ENCODE measurements around the gene LMNB1. TPM values are rescaled to one million over a fixed set of nuclear protein-coding genes. Genes with fewer than 3 reads are reported as not detected.
A peak's percentile ranks its signal among the peaks of the same experiment; 100 is the strongest.
"Not testable (repeated sequence)": the region's sequence is repeated elsewhere in the genome, so short reads cannot be mapped to it uniquely, and the experiment has no call there.

LMNB1 gene
- total RNA-seq, 2 experiments from 2014 or later: 384 to 396 TPM

DNA sequence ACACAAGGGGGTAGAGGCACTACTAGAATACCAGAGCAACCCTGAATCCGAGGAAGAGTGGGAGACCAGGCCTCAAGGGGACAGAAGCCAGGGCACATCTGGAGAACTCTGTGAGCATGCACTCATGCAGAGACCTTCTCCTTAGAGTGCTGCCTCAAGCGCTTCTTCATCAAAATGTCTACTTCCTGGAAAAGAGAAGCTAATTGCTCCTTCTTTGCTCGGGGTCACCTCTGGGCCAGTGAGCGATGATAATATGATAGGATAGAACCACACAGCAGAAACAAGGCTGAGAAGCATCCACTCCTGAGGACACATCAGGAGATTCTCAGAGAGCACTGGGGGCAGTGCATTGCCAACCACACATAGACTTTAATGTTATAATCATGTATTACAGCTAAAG lies 23.7 kb upstream of the LMNB1 start:
- peaks cover 46% of the 10 kb centered on the region for H3K4me1 Mint-ChIP-seq (ENCODE audit: low read depth)
- no peak for ATAC-seq
- CTCF ChIA-PET: interaction anchor here (1.7 to 1.9 kb wide), 2 partner anchors 24 to 76 kb away, joined by 3 to 6 read pairs; no protein-coding TSS in a partner anchor
- H3K36me3 Mint-ChIP-seq (ENCODE audit: low read depth): no peaks in the 10 kb centered on the region
- no peak for DNase-seq
- no peaks in the 10 kb centered on the region for H3K9me3 Mint-ChIP-seq (ENCODE audit: insufficient read depth)
- no peaks in the 10 kb centered on the region for H3K27me3 Mint-ChIP-seq (ENCODE audit: low read depth)
- POLR2A ChIA-PET: interaction anchor here (0.7 to 15.3 kb wide), 2 partner anchors 24 to 93 kb away, joined by 3 to 247 read pairs; partner anchors contain the start of gene LMNB1
- no peak overlapping the region for H3K4me3 Mint-ChIP-seq
- H3K27ac Mint-ChIP-seq: no peak overlapping the region

- Mint-ChIP-seq H3K36me3 (ENCODE audit: low read depth) (no peaks in the 10 kb centered on the region), H3K4me1 (ENCODE audit: low read depth) (peaks cover 50% of the 10 kb centered on the region), H3K9me3 (ENCODE audit: insufficient read depth) (no peaks in the 10 kb centered on the region), H3K27ac (no peak overlapping the region), H3K27me3 (ENCODE audit: low read depth) (no peaks in the 10 kb centered on the region), H3K4me3 (no peak overlapping the region)
- DNase-seq (no peak), ATAC-seq (no peak)
- POLR2A ChIA-PET: interaction anchor here (15.3 kb wide), 1 partner anchor 23 kb away, joined by 247 read pairs; the partner anchor contains the start of gene LMNB1
- CTCF ChIA-PET: interaction anchor here (1.7 to 1.9 kb wide), 2 partner anchors 23 to 77 kb away, joined by 3 to 6 read pairs; no protein-coding TSS in a partner anchor
These were observed 22.3 kb upstream of the LMNB1 start for GRCh38 chr5:126754609-126755008.

GRCh38 chr5:126755593-126755992 lies 21.3 kb upstream of the LMNB1 start:
- Mint-ChIP-seq H3K4me3 (no peak overlapping the region), H3K27me3 (ENCODE audit: low read depth) (no peaks in the 10 kb centered on the region), H3K36me3 (ENCODE audit: low read depth) (no peaks in the 10 kb centered on the region), H3K4me1 (ENCODE audit: low read depth) (peaks cover 52% of the 10 kb centered on the region), H3K27ac (no peak overlapping the region), H3K9me3 (ENCODE audit: insufficient read depth) (no peaks in the 10 kb centered on the region)
- no peak for DNase-seq
- ChIA-PET CTCF (interaction anchor here (0.9 kb wide), 1 partner anchor 26 kb away, joined by 3 read pairs; no protein-coding TSS in a partner anchor), POLR2A (interaction anchor here (0.5 to 15.3 kb wide), 2 partner anchors 8 to 22 kb away, joined by 3 to 247 read pairs; partner anchors contain the start of gene LMNB1)
- no peak for ATAC-seq

GRCh38 chr5:126757713-126758357 lies 19.1 kb upstream of the LMNB1 start:
- ChIA-PET POLR2A (interaction anchor here (0.6 to 15.3 kb wide), 6 partner anchors 10 to 241 kb away, joined by 3 to 247 read pairs (median 5); partner anchors contain the start of gene LMNB1), CTCF (interaction anchor here (0.6 to 9.3 kb wide), 8 partner anchors 10 to 103 kb away, joined by 3 to 84 read pairs (median 4); partner anchors contain the start of gene LMNB1)
- DNase-seq: no peak
- Mint-ChIP-seq H3K4me1 (ENCODE audit: low read depth) (peaks cover 61% of the 10 kb centered on the region), H3K4me3 (peak overlapping the region; percentile 65), H3K27ac (peak overlapping the region; percentile 97), H3K9me3 (ENCODE audit: insufficient read depth) (no peaks in the 10 kb centered on the region), H3K36me3 (ENCODE audit: low read depth) (no peaks in the 10 kb centered on the region), H3K27me3 (ENCODE audit: low read depth) (no peaks in the 10 kb centered on the region)
- no peak for ATAC-seq

- Mint-ChIP-seq H3K27me3 (ENCODE audit: low read depth) (no peaks in the 10 kb centered on the region), H3K4me3 (no peak overlapping the region), H3K36me3 (ENCODE audit: low read depth) (no peaks in the 10 kb centered on the region), H3K27ac (no peak overlapping the region), H3K4me1 (ENCODE audit: low read depth) (peaks cover 35% of the 10 kb centered on the region), H3K9me3 (ENCODE audit: insufficient read depth) (no peaks in the 10 kb centered on the region)
- ChIA-PET CTCF (interaction anchor here (9.3 kb wide), 1 partner anchor 13 kb away, joined by 84 read pairs; the partner anchor contains the start of gene LMNB1), POLR2A (interaction anchor here (15.3 kb wide), 1 partner anchor 14 kb away, joined by 247 read pairs; the partner anchor contains the start of gene LMNB1)
- no peak for ATAC-seq
- DNase-seq: no peak
These were observed 13.6 kb upstream of the LMNB1 start for GRCh38 chr5:126763371-126763770.

DNA sequence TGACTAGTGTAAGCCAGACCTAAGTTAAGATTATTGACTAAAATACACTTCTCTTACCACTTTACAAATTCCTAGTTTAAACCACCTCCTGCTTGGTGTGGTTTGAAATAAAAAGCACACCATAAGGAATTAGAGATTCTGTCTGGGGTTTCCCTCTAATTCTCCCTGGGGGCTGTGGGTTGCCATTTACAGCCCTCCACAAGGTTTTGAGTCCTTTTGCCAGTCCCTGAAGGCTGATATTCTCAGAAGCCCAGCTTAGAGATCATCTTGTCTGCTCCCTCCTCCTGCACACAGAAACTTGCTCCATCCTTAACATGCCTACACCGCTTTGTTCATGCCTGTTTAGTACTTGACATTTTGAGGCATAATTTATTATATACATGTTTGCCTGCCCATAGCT lies 7.2 kb upstream of the LMNB1 start:
- no peak for ATAC-seq
- no peak for DNase-seq
- H3K36me3 Mint-ChIP-seq (ENCODE audit: low read depth): no peaks in the 10 kb centered on the region
- H3K9me3 Mint-ChIP-seq (ENCODE audit: insufficient read depth): no peaks in the 10 kb centered on the region
- H3K27me3 Mint-ChIP-seq (ENCODE audit: low read depth): no peaks in the 10 kb centered on the region
- no peak overlapping the region for H3K4me3 Mint-ChIP-seq
- POLR2A ChIA-PET: interaction anchor here (0.6 to 2.3 kb wide), 2 partner anchors 8 to 11 kb away, joined by 3 to 12 read pairs; partner anchors contain the start of gene LMNB1
- CTCF ChIA-PET: interaction anchor here (0.6 to 2.2 kb wide), 2 partner anchors 10 to 742 kb away, joined by 3 to 7 read pairs; no protein-coding TSS in a partner anchor
- no peak overlapping the region for H3K27ac Mint-ChIP-seq
- no peaks in the 10 kb centered on the region for H3K4me1 Mint-ChIP-seq (ENCODE audit: low read depth)

- not testable (repeated sequence) for ATAC-seq; H3K9me3 Mint-ChIP-seq (ENCODE audit: insufficient read depth); DNase-seq; H3K4me3 Mint-ChIP-seq; H3K27me3 Mint-ChIP-seq (ENCODE audit: low read depth); H3K27ac Mint-ChIP-seq
- POLR2A ChIA-PET: interaction anchor here (0.5 to 8.5 kb wide), 2 partner anchors 10 to 14 kb away, joined by 4 to 247 read pairs; no protein-coding TSS in a partner anchor
- peaks cover 13% of the 10 kb centered on the region for H3K4me1 Mint-ChIP-seq (ENCODE audit: low read depth)
- CTCF ChIA-PET: interaction anchor here (7.6 kb wide), 1 partner anchor 13 kb away, joined by 84 read pairs; no protein-coding TSS in a partner anchor
- peaks cover 13% of the 10 kb centered on the region for H3K36me3 Mint-ChIP-seq (ENCODE audit: low read depth)
These were observed 3.4 kb upstream of the LMNB1 start for GRCh38 chr5:126773536-126773935.

- DNase-seq; ATAC-seq; H3K27me3 Mint-ChIP-seq (ENCODE audit: low read depth); H3K27ac Mint-ChIP-seq; H3K4me3 Mint-ChIP-seq; H3K9me3 Mint-ChIP-seq (ENCODE audit: insufficient read depth): not testable (repeated sequence)
- ChIA-PET CTCF (interaction anchor here (1.9 to 7.6 kb wide), 3 partner anchors 14 to 99 kb away, joined by 13 to 84 read pairs (median 72); no protein-coding TSS in a partner anchor), POLR2A (interaction anchor here (6.0 to 8.5 kb wide), 2 partner anchors 15 to 28 kb away, joined by 97 to 247 read pairs; no protein-coding TSS in a partner anchor)
- peaks cover 24% of the 10 kb centered on the region for H3K36me3 Mint-ChIP-seq (ENCODE audit: low read depth)
- H3K4me1 Mint-ChIP-seq (ENCODE audit: low read depth): peaks cover 21% of the 10 kb centered on the region
These were observed 2.3 kb upstream of the LMNB1 start for GRCh38 chr5:126774595-126774994.

- peak overlapping the region; percentile 96 for H3K4me3 Mint-ChIP-seq
- H3K9me3 Mint-ChIP-seq (ENCODE audit: insufficient read depth): no peaks in the 10 kb centered on the region
- DNase-seq (peak; percentile 60), ATAC-seq (peak; percentile 10)
- peaks cover 45% of the 10 kb centered on the region for H3K4me1 Mint-ChIP-seq (ENCODE audit: low read depth)
- ChIA-PET POLR2A (interaction anchor here (0.6 to 8.5 kb wide), 38 partner anchors 8 to 452 kb away, joined by 3 to 247 read pairs (median 5); partner anchors contain the start of genes C5orf63, GRAMD2B, MARCHF3 and PHAX), CTCF (interaction anchor here (0.8 to 7.6 kb wide), 20 partner anchors 12 to 176 kb away, joined by 3 to 250 read pairs (median 6); partner anchors contain the start of gene PHAX)
- peak overlapping the region; percentile 98 for H3K27ac Mint-ChIP-seq
- H3K36me3 Mint-ChIP-seq (ENCODE audit: low read depth): peaks cover 45% of the 10 kb centered on the region
- no peaks in the 10 kb centered on the region for H3K27me3 Mint-ChIP-seq (ENCODE audit: low read depth)
These were observed 480 bp downstream of the LMNB1 start for GRCh38 chr5:126777257-126777974.

- ChIA-PET POLR2A (interaction anchor here (0.6 to 8.5 kb wide), 39 partner anchors 9 to 451 kb away, joined by 3 to 247 read pairs (median 5); partner anchors contain the start of genes C5orf63, GRAMD2B and PHAX), CTCF (interaction anchor here (0.8 to 7.6 kb wide), 26 partner anchors 11 to 417 kb away, joined by 3 to 250 read pairs (median 5); partner anchors contain the start of gene PHAX)
- Mint-ChIP-seq H3K27me3 (ENCODE audit: low read depth) (no peaks in the 10 kb centered on the region), H3K36me3 (ENCODE audit: low read depth) (peaks cover 45% of the 10 kb centered on the region), H3K4me3 (peak overlapping the region; percentile 96), H3K9me3 (ENCODE audit: insufficient read depth) (no peaks in the 10 kb centered on the region), H3K4me1 (ENCODE audit: low read depth) (peaks cover 45% of the 10 kb centered on the region), H3K27ac (peak overlapping the region; percentile 98)
- DNase-seq (peak; percentile 98), ATAC-seq (peak; percentile 75)
These were observed 1.2 kb downstream of the LMNB1 start for GRCh38 chr5:126777975-126778674.

All from activated CD8-positive, alpha-beta T cell treated with anti-CD3 and anti-CD28 coated beads, Interleukin-2, amount 10 ng/mL, durations not matched to agents 7 days and 5 days (primary cell).